H1 (cell line): ENCODE data around the gene PPP4R4. TPM values are rescaled to one million over a fixed set of nuclear protein-coding genes. Genes with fewer than 3 reads are reported as not detected.

ENCODE experiments used
- CTCF ChIA-PET: fragments of 300-600 bp; sonication (Branson Sonifier 250); formaldehyde crosslinking; loops from one replicate; lab custom pipeline; 2021; ENCODE audit not compliant: partially characterized antibody; lab: Charles Lee
- POLR2A ChIA-PET: fragments of 300-600 bp; sonication (Branson Sonifier 250); formaldehyde crosslinking; loops from one replicate; lab custom pipeline; 2021; ENCODE audit warnings: inconsistent platforms; ENCODE audit not compliant: partially characterized antibody; lab: Charles Lee
- DNase-seq, 2 experiments: peaks; one replicate each; pipeline versions ENCODE4 v3.0.0 to v3.0.0-alpha.2; 2010 to 2022; ENCODE audit warnings: low spot score in 2 of 2, low read depth in 1 of 2, mixed read lengths in 1 of 2
- FAIRE-seq: peaks from 2 replicates; lab custom pipeline; 2011; peaks lifted over from hg19 to GRCh38; lab: Jason Lieb, UNC
- H2AFZ ChIP-seq: 2 replicates; pipeline ENCODE4 v1.8.1; 2012; ENCODE audit warnings: low read length, inconsistent platforms
- H2AK5ac ChIP-seq: 2 replicates; pipeline ENCODE4 v1.6.1; 2013; ENCODE audit warnings: low read depth, low read length
- H2BK120ac ChIP-seq: replicated peaks from 2 replicates; pipeline ENCODE3; 2013; ENCODE audit warnings: low read depth, low read length, inconsistent platforms
- H2BK12ac ChIP-seq: 2 replicates; pipeline ENCODE4 v1.6.1; 2013; ENCODE audit warnings: low read depth, low read length
- H2BK15ac ChIP-seq: 2 replicates; pipeline ENCODE4 v1.6.1; 2013; ENCODE audit warnings: low read length
- H2BK20ac ChIP-seq: 2 replicates; pipeline ENCODE4 v1.6.1; 2013; ENCODE audit warnings: low read length
- H2BK5ac ChIP-seq: 2 replicates; pipeline ENCODE4 v1.6.1; 2013; ENCODE audit warnings: low read depth, low read length
- H3K14ac ChIP-seq: 2 replicates; pipeline ENCODE4 v1.6.1; 2013; ENCODE audit warnings: inconsistent platforms; ENCODE audit not compliant: insufficient read length
- H3K18ac ChIP-seq: 2 replicates; pipeline ENCODE4 v1.6.1; 2013; ENCODE audit warnings: low read length; ENCODE audit errors: extremely low read depth
- H3K23ac ChIP-seq: 2 replicates; pipeline ENCODE4 v1.6.1; 2013; ENCODE audit warnings: inconsistent platforms; ENCODE audit not compliant: insufficient read length
- H3K23me2 ChIP-seq: 2 replicates; pipeline ENCODE4 v1.6.1; 2013; ENCODE audit warnings: low read depth, low read length
- H3K27ac ChIP-seq: 2 replicates; pipeline ENCODE4 v1.6.1; 2011; ENCODE audit warnings: low read depth, low read length, inconsistent platforms
- H3K27me3 ChIP-seq, 4 experiments: replicated peaks in 1 of 4; 1 replicate in 1 of 4; 2 replicates in 3 of 4; pipeline versions ENCODE4 v1.6.1 to v1.8.1; 2011 to 2013; ENCODE audit warnings: low read length in 3 of 4, mild to moderate bottlenecking in 3 of 4, inconsistent platforms in 2 of 4, mixed read lengths in 2 of 4, moderate library complexity in 1 of 4; ENCODE audit not compliant: control insufficient read depth in 3 of 4, insufficient read depth in 3 of 4; ENCODE audit errors: extremely low read depth in 1 of 4
- H3K36me3 ChIP-seq, 4 experiments: 2 replicates each; pipeline versions ENCODE4 v1.6.1 to v1.8.1; 2011 to 2013; ENCODE audit warnings: mild to moderate bottlenecking in 4 of 4, low read length in 3 of 4, moderate library complexity in 2 of 4, control low read depth in 1 of 4, inconsistent platforms in 1 of 4; ENCODE audit not compliant: insufficient read depth in 4 of 4, control insufficient read depth in 2 of 4
- H3K4ac ChIP-seq: replicated peaks from 2 replicates; pipeline ENCODE3; 2013; ENCODE audit warnings: low read length, low read depth, mixed read lengths, inconsistent platforms; ENCODE audit not compliant: insufficient read length
- H3K4me1 ChIP-seq, 4 experiments: replicated peaks in 1 of 4; 1 replicate in 1 of 4; 2 replicates in 3 of 4; pipeline versions ENCODE4 v1.6.1 to v1.8.1; 2011 to 2013; ENCODE audit warnings: low read length in 3 of 4, inconsistent platforms in 2 of 4, mixed read lengths in 1 of 4; ENCODE audit not compliant: insufficient read depth in 4 of 4, control insufficient read depth in 3 of 4
- H3K4me2 ChIP-seq, 2 experiments: 2 replicates each; pipeline versions ENCODE4 v1.6.1 to v1.8.1; 2011 to 2013; ENCODE audit warnings: low read depth in 2 of 2, low read length in 2 of 2, control low read depth in 1 of 2, inconsistent platforms in 1 of 2, mild to moderate bottlenecking in 1 of 2; ENCODE audit not compliant: insufficient read depth in 1 of 2
- H3K4me3 ChIP-seq, 4 experiments: fragments of 200-600, 300-600 bp in 1 of 4; sonication (generic), shearing (Covaris generic), sonication (Bioruptor Twin) in 1 of 4; 2 replicates each; pipeline versions ENCODE4 v1.5.1 to v1.8.1; 2011 to 2016; ENCODE audit warnings: low read length in 4 of 4, low read depth in 3 of 4, control low read depth in 2 of 4, inconsistent platforms in 2 of 4, mild to moderate bottlenecking in 2 of 4, mixed read lengths in 1 of 4, moderate library complexity in 1 of 4; ENCODE audit not compliant: insufficient read depth in 2 of 4; ENCODE audit errors: extremely low read depth in 1 of 4
- H3K56ac ChIP-seq: replicated peaks from 2 replicates; pipeline ENCODE3; 2013; ENCODE audit warnings: low read depth, mild to moderate bottlenecking, mixed read lengths, low read length, inconsistent platforms; ENCODE audit not compliant: insufficient read length
- H3K79me1 ChIP-seq: 2 replicates; pipeline ENCODE4 v1.6.1; 2013; ENCODE audit warnings: low read depth, low read length, control low read depth
- H3K79me2 ChIP-seq, 2 experiments: 2 replicates each; pipeline versions ENCODE4 v1.6.1 to v1.8.1; 2012 to 2013; ENCODE audit warnings: low read length in 2 of 2, mild to moderate bottlenecking in 2 of 2, inconsistent platforms in 1 of 2; ENCODE audit not compliant: insufficient read depth in 2 of 2, control insufficient read depth in 1 of 2
- H3K9ac ChIP-seq, 4 experiments: replicated peaks in 1 of 4; 1 replicate in 1 of 4; 2 replicates in 3 of 4; pipeline versions ENCODE4 v1.6.1 to v1.8.1; 2011 to 2013; ENCODE audit warnings: low read depth in 3 of 4, low read length in 3 of 4, control low read depth in 2 of 4, mild to moderate bottlenecking in 2 of 4, moderate library complexity in 2 of 4, inconsistent platforms in 1 of 4; ENCODE audit errors: extremely low read depth in 1 of 4
- H3K9me3 ChIP-seq, 2 experiments: 2 replicates each; pipeline versions ENCODE4 v1.6.1 to v1.8.1; 2012 to 2013; ENCODE audit warnings: mild to moderate bottlenecking in 2 of 2, moderate library complexity in 2 of 2, control low read depth in 1 of 2, inconsistent platforms in 1 of 2, low read depth in 1 of 2, low read length in 1 of 2, mixed read lengths in 1 of 2; ENCODE audit not compliant: insufficient read depth in 2 of 2
- H4K20me1 ChIP-seq, 2 experiments: replicated peaks in 1 of 2; 2 replicates each; pipeline versions ENCODE3 to v1.8.1; 2011 to 2013; ENCODE audit warnings: inconsistent platforms in 2 of 2, low read length in 2 of 2, mild to moderate bottlenecking in 1 of 2; ENCODE audit not compliant: insufficient read depth in 2 of 2, control insufficient read depth in 1 of 2
- H4K5ac ChIP-seq: 2 replicates; pipeline ENCODE4 v1.6.1; 2013; ENCODE audit warnings: low read length, low read depth, mixed read lengths, inconsistent platforms; ENCODE audit not compliant: insufficient read length
- H4K8ac ChIP-seq: 2 replicates; pipeline ENCODE4 v1.8.0; 2013; ENCODE audit warnings: mild to moderate bottlenecking, moderate library complexity, low read length, inconsistent platforms; ENCODE audit not compliant: insufficient read depth; ENCODE audit errors: extremely low read depth
- H4K91ac ChIP-seq: replicated peaks from 2 replicates; pipeline ENCODE3; 2013; ENCODE audit warnings: low read length, mixed read lengths, inconsistent platforms; ENCODE audit not compliant: insufficient read length
- CEBPB ChIP-seq: IDR thresholded peaks from 2 replicates; pipeline ENCODE4 v1.6.1; 2012; ENCODE audit warnings: low read depth, low read length
- EP300 ChIP-seq, 2 experiments: IDR thresholded peaks; 1 replicate in 1 of 2; 2 replicates in 1 of 2; pipeline ENCODE4 v1.6.1; 2011 to 2012; ENCODE audit warnings: low read depth in 2 of 2, low read length in 2 of 2, mild to moderate bottlenecking in 2 of 2, borderline replicate concordance in 1 of 2, inconsistent platforms in 1 of 2, moderate library complexity in 1 of 2
- JUN ChIP-seq: IDR thresholded peaks from 2 replicates; pipeline ENCODE4 v1.6.1; 2011; ENCODE audit warnings: low read depth, mild to moderate bottlenecking, improper control_type of control experiment, low read length
- KDM4A ChIP-seq: IDR thresholded peaks from one replicate; pipeline ENCODE4 v1.7.1; 2012; ENCODE audit warnings: low read depth, mild to moderate bottlenecking, moderate library complexity, low read length, inconsistent platforms; ENCODE audit not compliant: severe bottlenecking
- RFX5 ChIP-seq: IDR thresholded peaks from 2 replicates; pipeline ENCODE4 v1.6.1; 2011; ENCODE audit warnings: low read depth, low read length, improper control_type of control experiment, borderline replicate concordance
- ZNF274 ChIP-seq: IDR thresholded peaks from 2 replicates; pipeline ENCODE4 v1.7.0; 2012; ENCODE audit warnings: low read length, borderline replicate concordance; ENCODE audit errors: extremely low read depth
- WGBS, 2 experiments: shearing (Covaris generic) in 1 of 2; methylation state at CpG; one replicate each; pipeline versions ENCODE4 v1.1.6 to v1.1.7; 2013 to 2015; ENCODE audit warnings: low lambda C conversion rate in 2 of 2, mixed read lengths in 2 of 2, inconsistent platforms in 1 of 2, low coverage in 1 of 2, missing lambda C conversion rate in 1 of 2; ENCODE audit not compliant: insufficient replicate concordance in 2 of 2, insufficient coverage in 1 of 2, insufficient read length in 1 of 2; ENCODE audit errors: extremely low coverage in 1 of 2, missing lambda C conversion rate in 1 of 2; 5-methylcytosine and 5-hydroxymethylcytosine counted together
- polyA plus RNA-seq, 7 experiments: library from polyadenylated mRNA; depleted of rRNA in 3 of 7; stranded (reverse) in 5 of 7; unstranded in 2 of 7; fragments of >200 nt in 5 of 7; fragments of 200-250 nt in 2 of 7; gene quantifications; 1 replicate in 5 of 7; 2 replicates in 1 of 7; 4 replicates in 1 of 7; pipeline versions ENCODE4 v1.2.1 to v1.2.3, GENCODE V29; 2011 to 2013; ENCODE audit warnings: missing spikeins in 2 of 7, mixed read lengths in 2 of 7
- total RNA-seq: library from RNA; stranded (reverse); fragmentation: NEBNext Ultra II Directional; extraction: Animal tissue kit (Norgen Biotek cat#: 25700); gene quantifications from 2 replicates; pipeline ENCODE4 v1.2.1, GENCODE V29; 2021

Gene PPP4R4
- total and polyA plus RNA-seq, 2 of the 8 experiments (the other 6 are each of a cell fraction or from before 2014, with no cell fraction given), result 3.3 to 9.6 TPM

DNA sequence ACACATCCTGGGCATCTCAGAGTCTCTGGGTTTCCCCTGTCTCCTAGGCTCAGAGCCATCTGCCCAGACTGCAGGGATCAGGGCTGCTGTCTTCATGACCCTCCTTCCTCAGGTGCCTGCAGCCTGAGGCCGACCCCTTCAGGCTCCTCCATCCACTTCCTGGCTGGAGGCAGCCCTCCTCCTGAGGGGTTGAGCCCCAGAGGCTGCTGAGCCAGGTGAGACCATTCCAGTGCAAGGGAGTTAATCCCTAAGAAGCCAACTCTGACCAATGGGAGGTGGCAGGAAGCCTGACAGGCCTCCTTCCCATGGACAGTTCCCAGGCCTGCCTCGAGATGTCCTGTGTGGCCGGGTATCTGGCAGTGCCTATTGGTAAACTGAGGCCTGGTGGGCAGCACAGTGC lies 8.4 kb upstream of the PPP4R4 start:
- Histone ChIP-seq H2BK5ac (no peak overlapping the region), H2BK20ac (peak overlapping the region; percentile 15; the same call in 1 of the 2 replicates), H2AFZ (peak overlapping the region; percentile 86; the same call in 1 of the 2 replicates), H2AK5ac (no peak overlapping the region), H3K4me1 (peaks cover 2 to 18% (median 8%) of the 10 kb centered on the region in 4 experiments), H3K9ac (no peak overlapping the region), H3K56ac (no peak overlapping the region), H3K14ac (no peak overlapping the region), H3K27me3 (peaks cover 0 to 5% (median 3%) of the 10 kb centered on the region in 4 experiments; a peak in 3 of 7 replicates), H3K18ac (no peak overlapping the region), H3K79me2 (no peaks in the 10 kb centered on the region), H3K4me3 (no peak overlapping the region), H3K4me2 (peak overlapping the region in 1 of 2 experiments; percentile 22; a peak in 2 of 4 replicates), H4K8ac (no peak overlapping the region; the same call in 1 of the 2 replicates), H3K9me3 (no peaks in the 10 kb centered on the region), H2BK12ac (peak overlapping the region; percentile 51), H4K91ac (no peak overlapping the region), H3K23ac (no peak overlapping the region), H3K27ac (no peak overlapping the region), H3K23me2 (no peaks in the 10 kb centered on the region), H3K79me1 (no peaks in the 10 kb centered on the region), H4K5ac (no peak overlapping the region), H2BK15ac (peak overlapping the region; percentile 40; the same call in 1 of the 2 replicates), H3K36me3 (no peaks in the 10 kb centered on the region), H3K4ac (no peak overlapping the region), H2BK120ac (no peak overlapping the region), H4K20me1 (no peaks in the 10 kb centered on the region)
- 86% methylated on average over 3 of the region's 3 CpGs; no CpG with 5 or more reads in 1 of the 2 experiments for WGBS, 2 experiments
- TF ChIP-seq JUN (no peak), RFX5 (no peak), CEBPB (no peak), EP300 (IDR thresholded peaks at IDR 0.05; ENCODE audit: borderline replicate concordance in 1 of 2, low read depth in 2 of 2, low read length in 2 of 2) (no peak), KDM4A (no peak), ZNF274 (no peak)
- no peak for FAIRE-seq
- ChIA-PET CTCF (interaction anchor here (0.9 to 3.1 kb wide), 5 partner anchors 14 to 139 kb away, joined by 3 to 12 read pairs (median 5); no protein-coding TSS in a partner anchor), POLR2A (no interaction called here)
- no peak for DNase-seq
